Peyer's patch (tissue), 4 donors: ENCODE results near the gene TMEM165.

Source experiments
- CTCF ChIP-seq, 6 experiments: fragments of 450-650 bp in 4 of 6; fragments of 200-600 bp in 2 of 6; sonication (generic) in 1 of 6; IDR thresholded peaks; one replicate each; pipeline ENCODE4 v1.5.1; 2017 to 2019; ENCODE audit warnings: antibody characterized with exemption in 6 of 6, mild to moderate bottlenecking in 3 of 6, moderate library complexity in 1 of 6
- POLR2A ChIP-seq, 2 donors: fragments of 450-650 bp; IDR thresholded peaks; one replicate each; pipeline ENCODE4 v1.5.1; 2017; ENCODE audit warnings: antibody characterized with exemption in 2 of 2, mild to moderate bottlenecking in 2 of 2, moderate library complexity in 2 of 2

GRCh38 chr4:55395218-55395528 lies 584 bp upstream of the TMEM165 start:
- peak in 2 of 6 experiments; percentile 22 to 30 for TF ChIP-seq CTCF (IDR thresholded peaks at IDR 0.05)
- TF ChIP-seq POLR2A (IDR thresholded peaks at IDR 0.05) = no peak
